SK-N-SH (cell line): Measurements from ENCODE around the gene SRSF1. TPM values are rescaled to one million over a fixed set of nuclear protein-coding genes. Genes with fewer than 3 reads are reported as not detected.

ENCODE experiments used
- CTCF ChIA-PET: fragments of 300-600, 350-600 bp; formaldehyde crosslinking; extraction: SDS; loops from one replicate; lab custom pipeline; 2021; lab: Yijun Ruan, JAX
- POLR2A ChIA-PET: fragments of 350-600 bp; sonication (Branson Sonifier 250); formaldehyde crosslinking; extraction: SDS; loops from one replicate; lab custom pipeline; 2020; ENCODE audit warnings: antibody characterized with exemption, inconsistent platforms; lab: Yijun Ruan, JAX
- DNase-seq: peaks from one replicate; pipeline ENCODE4 v3.0.0; 2012
- H2AFZ ChIP-seq: fragments of 200-600 bp; sonication (generic); 2 replicates; pipeline ENCODE4 v1.8.1; 2016; ENCODE audit warnings: antibody characterized with exemption, mild to moderate bottlenecking, low read depth
- H3F3A ChIP-seq: fragments of 200-600 bp; sonication (generic); replicated peaks from 2 replicates; pipeline ENCODE3; 2016; ENCODE audit warnings: antibody characterized with exemption, mild to moderate bottlenecking; ENCODE audit not compliant: insufficient read depth
- H3K27ac ChIP-seq, 2 experiments: fragments of 200-500 bp in 1 of 2; fragments of 200-600 bp in 1 of 2; sonication (Bioruptor generic) in 1 of 2; sonication (generic), shearing (Covaris generic) in 1 of 2; 2 replicates each; pipeline versions ENCODE4 v1.5.1 to v1.6.1; 2014 to 2016; ENCODE audit warnings: low read depth in 2 of 2, inconsistent platforms in 1 of 2, low read length in 1 of 2, mild to moderate bottlenecking in 1 of 2, mixed read lengths in 1 of 2
- H3K27me3 ChIP-seq: fragments of 200-600 bp; sonication (generic), shearing (Covaris generic); 2 replicates; pipeline ENCODE4 v1.6.1; 2016; ENCODE audit warnings: mixed run types; ENCODE audit not compliant: insufficient read depth
- H3K36me3 ChIP-seq, 2 experiments: fragments of 200-500 bp in 1 of 2; fragments of 200-600 bp in 1 of 2; sonication (Bioruptor generic) in 1 of 2; sonication (generic) in 1 of 2; replicated peaks in 1 of 2; 2 replicates each; pipeline versions ENCODE3 to v1.5.1; 2014 to 2016; ENCODE audit warnings: low read length in 1 of 2, mild to moderate bottlenecking in 1 of 2; ENCODE audit not compliant: insufficient read depth in 2 of 2, control insufficient read depth in 1 of 2
- H3K4me1 ChIP-seq, 2 experiments: fragments of 200-500 bp in 1 of 2; fragments of 200-600 bp in 1 of 2; sonication (Bioruptor generic) in 1 of 2; sonication (generic), shearing (Covaris generic) in 1 of 2; 2 replicates each; pipeline versions ENCODE4 v1.5.1 to v1.6.1; 2014 to 2016; ENCODE audit warnings: low read depth in 1 of 2, low read length in 1 of 2, mixed run types in 1 of 2; ENCODE audit not compliant: insufficient read depth in 2 of 2, control insufficient read depth in 1 of 2
- H3K4me2 ChIP-seq: fragments of 200-600 bp; sonication (generic), shearing (Covaris generic); 2 replicates; pipeline ENCODE4 v1.6.1; 2017; ENCODE audit warnings: mixed run types
- H3K4me3 ChIP-seq, 2 experiments: fragments of 200-500 bp in 1 of 2; fragments of 200-600 bp in 1 of 2; sonication (Bioruptor generic) in 1 of 2; sonication (generic), shearing (Covaris generic) in 1 of 2; 2 replicates each; pipeline versions ENCODE4 v1.5.1 to v1.8.1; 2014 to 2016; ENCODE audit warnings: low read depth in 2 of 2, inconsistent platforms in 1 of 2, low read length in 1 of 2, mild to moderate bottlenecking in 1 of 2, mixed read lengths in 1 of 2, moderate library complexity in 1 of 2
- H3K79me2 ChIP-seq: fragments of 200-600 bp; sonication (generic); 2 replicates; pipeline ENCODE4 v1.8.1; 2017; ENCODE audit warnings: mild to moderate bottlenecking; ENCODE audit not compliant: insufficient read depth
- H3K9ac ChIP-seq: fragments of 200-600 bp; sonication (generic); 2 replicates; pipeline ENCODE4 v1.6.1; 2017; ENCODE audit warnings: mixed run types
- H3K9me2 ChIP-seq: fragments of 200-600 bp; sonication (generic); 2 replicates; pipeline ENCODE4 v1.6.1; 2017; ENCODE audit warnings: mixed run types
- H3K9me3 ChIP-seq: fragments of 200-600 bp; sonication (generic); 2 replicates; pipeline ENCODE4 v1.6.1; 2017; ENCODE audit warnings: mixed run types, mild to moderate bottlenecking, moderate library complexity
- H4K20me1 ChIP-seq: fragments of 200-600 bp; sonication (generic); 2 replicates; pipeline ENCODE4 v1.6.1; 2017; ENCODE audit warnings: mild to moderate bottlenecking, mixed run types; ENCODE audit not compliant: insufficient read depth
- CHD2 ChIP-seq: fragments of 150-350 bp; IDR thresholded peaks from 2 replicates; pipeline ENCODE4 v1.6.1; 2018; ENCODE audit warnings: low read length; ENCODE audit not compliant: partially characterized antibody
- CTCF ChIP-seq: fragments of 200-600 bp; sonication (generic); IDR thresholded peaks from 2 replicates; pipeline ENCODE4 v1.6.1; 2017; ENCODE audit warnings: antibody characterized with exemption, mild to moderate bottlenecking, moderate library complexity
- ELF1 ChIP-seq: IDR thresholded peaks from 2 replicates; pipeline ENCODE4 v1.4.0; 2012
- EP300 ChIP-seq, 2 experiments: IDR thresholded peaks; 2 replicates each; pipeline versions ENCODE4 v1.4.0 to v1.6.1; 2012; ENCODE audit warnings: borderline replicate concordance in 1 of 2, low read depth in 1 of 2, low read length in 1 of 2
- FOXJ3 ChIP-seq: sonication (generic); formaldehyde crosslinking; IDR thresholded peaks from 2 replicates; pipeline ENCODE4 v1.5.1; 2020; ENCODE audit warnings: mild to moderate bottlenecking, missing genetic modification reagents
- FOXM1 ChIP-seq: IDR thresholded peaks from 2 replicates; pipeline ENCODE4 v1.4.0; 2012; ENCODE audit warnings: low read depth, mild to moderate bottlenecking
- GATA2 ChIP-seq: sonication (generic); formaldehyde crosslinking; IDR thresholded peaks from 2 replicates; pipeline ENCODE4 v1.5.0; 2020; ENCODE audit warnings: mild to moderate bottlenecking, missing genetic modification reagents
- IRF3 ChIP-seq: fragments of 150-350 bp; IDR thresholded peaks from 2 replicates; pipeline ENCODE4 v1.6.1; 2016; ENCODE audit warnings: mild to moderate bottlenecking, low read depth, low read length
- JUND ChIP-seq: IDR thresholded peaks from 2 replicates; pipeline ENCODE4 v1.4.0; 2012
- MXI1 ChIP-seq: IDR thresholded peaks from 2 replicates; pipeline ENCODE4 v1.6.1; 2012; ENCODE audit warnings: mild to moderate bottlenecking, low read depth, low read length, improper control_type of control experiment
- PBX3 ChIP-seq: IDR thresholded peaks from 2 replicates; pipeline ENCODE4; 2012
- RAD21 ChIP-seq: IDR thresholded peaks from 2 replicates; pipeline ENCODE4 v1.6.1; 2012; ENCODE audit warnings: mild to moderate bottlenecking, low read length
- RCOR1 ChIP-seq: fragments of 150-350 bp; IDR thresholded peaks from 2 replicates; pipeline ENCODE4 v1.6.1; 2017; ENCODE audit warnings: antibody characterized with exemption, low read length
- RFX5 ChIP-seq: IDR thresholded peaks from 2 replicates; pipeline ENCODE4 v1.6.1; 2012; ENCODE audit warnings: mild to moderate bottlenecking, improper control_type of control experiment, low read length
- RXRA ChIP-seq: IDR thresholded peaks from 2 replicates; pipeline ENCODE4 v1.4.0; 2012; ENCODE audit warnings: low read depth, mild to moderate bottlenecking, borderline replicate concordance
- SIN3A ChIP-seq: IDR thresholded peaks from 2 replicates; pipeline ENCODE4 v1.6.1; 2012; ENCODE audit warnings: low read depth, mild to moderate bottlenecking, low read length, moderate library complexity, borderline replicate concordance
- TEAD4 ChIP-seq: IDR thresholded peaks from 2 replicates; pipeline ENCODE4 v1.4.0; 2012; ENCODE audit warnings: mild to moderate bottlenecking, borderline replicate concordance; ENCODE audit not compliant: insufficient read depth
- USF2 ChIP-seq: fragments of 150-350 bp; IDR thresholded peaks from 2 replicates; pipeline ENCODE4 v1.6.1; 2017; ENCODE audit warnings: antibody characterized with exemption, low read length, low read depth, borderline replicate concordance
- YY1 ChIP-seq: IDR thresholded peaks from 2 replicates; pipeline ENCODE4 v1.4.0; 2012; ENCODE audit warnings: low read depth, mild to moderate bottlenecking
- ZBTB33 ChIP-seq: IDR thresholded peaks from 2 replicates; pipeline ENCODE4 v1.4.0; 2012; ENCODE audit warnings: low read depth, borderline replicate concordance
- WGBS: methylation state at CpG from one replicate; pipeline ENCODE4 v1.1.6; 2017; ENCODE audit warnings: low lambda C conversion rate; 5-methylcytosine and 5-hydroxymethylcytosine counted together
- polyA plus RNA-seq, 3 experiments: library from polyadenylated mRNA; depleted of rRNA; stranded (reverse); fragments of >200 nt; gene quantifications; 2 replicates each; pipeline ENCODE4 v1.2.3, GENCODE V29; 2012

SRSF1 gene
- polyA plus RNA-seq, 1 of the 3 experiments (the other 2 are of a cell fraction), result 248 TPM

- Histone ChIP-seq H3K36me3 (peaks cover 64 to 77% of the 10 kb centered on the region in 2 experiments), H3K9me3 (no peaks in the 10 kb centered on the region), H3K27ac (no peak overlapping the region), H2AFZ (no peak overlapping the region), H3K4me3 (no peak overlapping the region), H3K79me2 (peaks cover 100% of the 10 kb centered on the region), H3K4me1 (peaks cover 17 to 43% of the 10 kb centered on the region in 2 experiments), H3F3A (peaks cover 31% of the 10 kb centered on the region), H3K27me3 (no peaks in the 10 kb centered on the region), H3K4me2 (no peak overlapping the region), H3K9me2 (no peaks in the 10 kb centered on the region), H3K9ac (no peak overlapping the region), H4K20me1 (peaks cover 58% of the 10 kb centered on the region)
- ChIA-PET CTCF (interaction anchor here (0.8 to 4.1 kb wide), 12 partner anchors 9 to 131 kb away, joined by 3 to 22 read pairs (median 4); partner anchors contain the start of gene CUEDC1), POLR2A (interaction anchor here (0.6 kb wide), 1 partner anchor 85 kb away, joined by 7 read pairs; no protein-coding TSS in a partner anchor)
- DNase-seq, result no peak
- TF ChIP-seq PBX3, result no peak
- TF ChIP-seq JUND, result no peak
- TF ChIP-seq RFX5, result no peak
- no peak for TF ChIP-seq FOXM1
- TF ChIP-seq CHD2, result no peak
- no peak for TF ChIP-seq FOXJ3 (CRISPR knock-in tag)
- TF ChIP-seq RCOR1, result no peak
- no peak for TF ChIP-seq CTCF
- no peak for TF ChIP-seq MXI1
- TF ChIP-seq SIN3A, result no peak
- no peak for TF ChIP-seq RAD21
- no peak for TF ChIP-seq EP300 (IDR thresholded peaks at IDR 0.05; ENCODE audit: borderline replicate concordance in 1 of 2, low read depth in 1 of 2, low read length in 1 of 2)
- TF ChIP-seq ELF1, result no peak
- TF ChIP-seq IRF3, result no peak
- no peak for TF ChIP-seq RXRA
- TF ChIP-seq GATA2 (CRISPR knock-in tag), result no peak
- TF ChIP-seq YY1, result no peak
- no peak for TF ChIP-seq USF2
- no peak for TF ChIP-seq ZBTB33
- TF ChIP-seq TEAD4, result no peak
- WGBS, result 94% methylated on average over 14 of the region's 14 CpGs
Observed at GRCh38 chr17:57982452-57983170, 24.4 kb downstream of the SRSF1 start.
